Measurements from ENCODE around the gene SP3.

- TF ChIP-seq CTCF (IDR thresholded peaks at IDR 0.05) (no peak), POLR2A (IDR thresholded peaks at IDR 0.05) (no peak)
These were observed 26.3 kb downstream of the SP3 start for GRCh38 chr2:173938700-173939384.

All from gastroesophageal sphincter (tissue), 3 donors.